C4-2B (cell line): ENCODE results near the gene C10orf67.

Source experiments
- ZFX ChIP-seq: fragments of 450-650 bp; IDR thresholded peaks from 2 replicates; pipeline ENCODE4 v1.6.1; 2017
- TF ChIP-seq, protein P1 (sequence below): fragments of 450-650 bp; conservative IDR thresholded peaks from 2 replicates; pipeline ENCODE4 v1.5.1; 2017; ENCODE audit warnings: mild to moderate bottlenecking

DNA sequence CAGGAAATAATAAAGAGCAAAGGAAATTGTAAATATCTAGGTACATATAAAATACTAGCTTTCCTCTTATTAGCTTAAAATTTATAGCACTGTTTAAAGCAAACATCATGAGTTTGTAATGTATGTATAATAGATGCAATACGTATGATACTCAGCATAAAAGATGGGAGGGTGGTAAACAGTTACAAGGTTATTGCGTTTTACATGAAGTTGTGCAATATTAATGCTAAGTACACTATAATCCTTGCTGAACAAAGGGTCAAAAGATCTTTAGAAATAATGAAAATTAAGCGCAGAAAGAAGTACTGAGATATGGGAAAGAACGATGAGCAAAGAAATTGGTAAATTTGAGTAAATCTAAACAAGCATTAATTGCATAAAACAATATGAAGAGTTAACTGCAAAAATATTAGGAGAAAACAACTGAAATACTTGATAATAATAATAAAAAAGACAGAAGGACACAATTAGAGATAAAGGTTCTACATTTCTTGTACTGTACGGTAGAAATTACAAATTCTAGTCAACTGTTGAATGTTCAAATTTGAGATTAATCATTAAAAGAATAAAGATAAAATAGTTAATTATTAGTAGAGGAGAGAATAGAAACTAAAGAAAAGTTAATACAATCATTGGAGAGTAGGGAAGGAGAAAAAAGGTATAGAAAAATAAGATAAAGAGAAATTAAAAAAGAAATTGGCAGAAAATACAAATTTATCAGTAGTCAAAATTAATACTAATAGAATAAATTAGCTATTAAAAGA is 17.9 kb downstream of the C10orf67 start:
- TF ChIP-seq, protein P1, sequence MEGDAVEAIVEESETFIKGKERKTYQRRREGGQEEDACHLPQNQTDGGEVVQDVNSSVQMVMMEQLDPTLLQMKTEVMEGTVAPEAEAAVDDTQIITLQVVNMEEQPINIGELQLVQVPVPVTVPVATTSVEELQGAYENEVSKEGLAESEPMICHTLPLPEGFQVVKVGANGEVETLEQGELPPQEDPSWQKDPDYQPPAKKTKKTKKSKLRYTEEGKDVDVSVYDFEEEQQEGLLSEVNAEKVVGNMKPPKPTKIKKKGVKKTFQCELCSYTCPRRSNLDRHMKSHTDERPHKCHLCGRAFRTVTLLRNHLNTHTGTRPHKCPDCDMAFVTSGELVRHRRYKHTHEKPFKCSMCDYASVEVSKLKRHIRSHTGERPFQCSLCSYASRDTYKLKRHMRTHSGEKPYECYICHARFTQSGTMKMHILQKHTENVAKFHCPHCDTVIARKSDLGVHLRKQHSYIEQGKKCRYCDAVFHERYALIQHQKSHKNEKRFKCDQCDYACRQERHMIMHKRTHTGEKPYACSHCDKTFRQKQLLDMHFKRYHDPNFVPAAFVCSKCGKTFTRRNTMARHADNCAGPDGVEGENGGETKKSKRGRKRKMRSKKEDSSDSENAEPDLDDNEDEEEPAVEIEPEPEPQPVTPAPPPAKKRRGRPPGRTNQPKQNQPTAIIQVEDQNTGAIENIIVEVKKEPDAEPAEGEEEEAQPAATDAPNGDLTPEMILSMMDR: no peak
- no peak for TF ChIP-seq ZFX
